ENCODE data around the gene CHEK1. TPM values are rescaled to one million over a fixed set of nuclear protein-coding genes. Genes with fewer than 3 reads are reported as not detected.

Gene CHEK1
- total RNA-seq, result 18.5 and 29.2 TPM in 2 replicates

GRCh38 chr11:125624756-125625213, at the start of gene CHEK1:
TSS of gene CHEK1 (plus strand) at chr11:125625163. CDS start at chr11:125626769, 1,606 bp downstream.

GRCh38 chr11:125592305-125593113, 32.5 kb upstream of the CHEK1 start, which contains the start of gene STT3A:
TSS of gene STT3A (plus strand) at chr11:125592852. CDS start at chr11:125595916, 3,064 bp downstream.

GRCh38 chr11:125680747-125681146, 55.8 kb downstream of the CHEK1 start, which contains the start of gene ACRV1:
TSS of gene ACRV1 (minus strand) at chr11:125680847. CDS start at chr11:125680780, 67 bp downstream.

Small RNA genes within 50 kb of the gene (small RNA-seq; reads per million reads assigned to genes)
- gene RNU2-35P, result 1.2 reads per million, percentile 62 among the genes with 10 or more reads in this experiment

Other genes with a start within 250 kb of the CHEK1 start
- gene FEZ1, start 128.9 kb upstream of the CHEK1 start, total RNA-seq, result 0.65 and 4.7 TPM in 2 replicates
- gene EI24, start 55.7 kb upstream of the CHEK1 start, total RNA-seq, result 38.5 and 122 TPM in 2 replicates
- 133 and 339 TPM in 2 replicates for gene STT3A, start 32.3 kb upstream of the CHEK1 start, total RNA-seq
- gene ACRV1, start 55.7 kb downstream of the CHEK1 start, total RNA-seq, result not detected in 2 replicates
- not detected in 2 replicates for gene PATE1, start 121.1 kb downstream of the CHEK1 start, total RNA-seq
- not detected in 2 replicates for gene PATE2, start 153.7 kb downstream of the CHEK1 start, total RNA-seq
- not detected in 2 replicates for gene PATE3, start 163.0 kb downstream of the CHEK1 start, total RNA-seq
- not detected in 2 replicates for gene PATE4, start 208.2 kb downstream of the CHEK1 start, total RNA-seq